ENCODE measurements around the gene ASCC1.

The ASCC1 gene

DNA sequence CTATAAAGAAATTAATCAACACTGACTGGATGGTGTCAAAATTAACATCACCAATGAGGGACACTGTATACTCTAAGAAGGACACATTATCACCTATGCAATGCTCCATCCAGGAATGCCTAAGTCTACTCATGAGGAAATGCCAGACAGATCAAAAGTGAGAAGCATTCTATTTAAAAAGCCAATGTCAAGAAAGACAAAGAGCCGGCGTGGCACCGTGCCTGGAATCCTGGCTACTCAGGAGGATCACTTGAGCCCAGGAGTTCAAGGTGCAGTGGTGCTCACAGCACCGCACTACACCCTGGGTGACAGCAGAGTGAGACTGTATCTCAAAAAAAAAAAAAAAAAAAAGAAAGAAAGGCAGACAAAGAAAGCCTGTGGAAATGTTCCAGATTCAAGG, 45.8 kb downstream of the ASCC1 start:
- H3K9ac ChIP-seq (ENCODE audit: low read length) = no peak overlapping the region
- H3K4me1 ChIP-seq (ENCODE audit: control insufficient read depth, low read depth, low read length) = no peaks in the 10 kb centered on the region
- no peak overlapping the region for H3K18ac ChIP-seq (ENCODE audit: low read length)
- no peak overlapping the region for H3K23ac ChIP-seq (ENCODE audit: low read length)
- no peak overlapping the region for H2BK120ac ChIP-seq (ENCODE audit: low read depth, low read length)
- H2AK5ac ChIP-seq (ENCODE audit: low read length) = no peak overlapping the region
- H4K8ac ChIP-seq (ENCODE audit: low read depth, low read length) = no peak overlapping the region
- H3K79me2 ChIP-seq (ENCODE audit: control insufficient read depth, insufficient read depth, low read length) = no peaks in the 10 kb centered on the region
- no peak overlapping the region for H4K5ac ChIP-seq (ENCODE audit: low read length)
- H2BK15ac ChIP-seq (replicated peaks; ENCODE audit: low read depth) = no peak overlapping the region
- H3K56ac ChIP-seq (ENCODE audit: low read length) = no peak overlapping the region
- no peak overlapping the region for H3K27ac ChIP-seq (ENCODE audit: low read depth, low read length)
- WGBS (ENCODE audit: extremely low coverage, insufficient coverage, low lambda C conversion rate) = no CpG with 5 or more reads among the region's 4 CpGs
- H3K36me3 ChIP-seq (ENCODE audit: control insufficient read depth, insufficient read depth, low read length) = no peaks in the 10 kb centered on the region
- H2BK5ac ChIP-seq (ENCODE audit: low read length) = no peak overlapping the region
- H3K27me3 ChIP-seq (ENCODE audit: insufficient read depth, low read length, poor library complexity) = no peaks in the 10 kb centered on the region
- no peak overlapping the region for H3K4me3 ChIP-seq (ENCODE audit: low read length)
- H3K79me1 ChIP-seq (ENCODE audit: low read length) = no peaks in the 10 kb centered on the region
- H3K4ac ChIP-seq (ENCODE audit: low read depth, low read length) = no peak overlapping the region
- peak; percentile 27 for DNase-seq
- no peak overlapping the region for H3K4me2 ChIP-seq (ENCODE audit: low read length)

DNA sequence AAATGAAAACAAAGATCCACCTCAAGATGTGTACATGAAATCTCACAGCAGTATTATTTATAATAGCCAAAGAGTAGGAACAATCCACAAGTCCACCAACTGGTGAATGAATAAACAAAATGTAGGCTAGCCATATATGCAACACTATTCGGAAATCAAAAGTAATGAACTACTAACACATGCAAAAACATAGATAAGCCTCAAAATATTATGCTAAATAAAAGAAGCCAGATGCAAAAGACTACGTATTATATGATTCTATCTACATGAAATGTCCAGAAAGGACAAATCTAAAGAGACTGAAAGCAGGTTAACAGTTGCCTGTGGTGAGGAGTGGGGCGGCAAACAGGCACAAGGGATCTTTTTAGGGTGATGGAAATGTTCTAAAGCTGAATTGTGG, 49.0 kb downstream of the ASCC1 start:
- H3K36me3 ChIP-seq (ENCODE audit: control insufficient read depth, insufficient read depth, low read length) = no peaks in the 10 kb centered on the region
- no peak for DNase-seq
- WGBS (ENCODE audit: extremely low coverage, insufficient coverage, low lambda C conversion rate) = no CpG with 5 or more reads among the region's 3 CpGs
- no peak overlapping the region for H2BK15ac ChIP-seq (replicated peaks; ENCODE audit: low read depth)
- H3K27me3 ChIP-seq (ENCODE audit: insufficient read depth, low read length, poor library complexity) = no peaks in the 10 kb centered on the region
- H3K56ac ChIP-seq (ENCODE audit: low read length) = no peak overlapping the region
- no peak overlapping the region for H3K23ac ChIP-seq (ENCODE audit: low read length)
- H2AK5ac ChIP-seq (ENCODE audit: low read length) = no peak overlapping the region
- no peaks in the 10 kb centered on the region for H3K4me1 ChIP-seq (ENCODE audit: control insufficient read depth, low read depth, low read length)
- no peak overlapping the region for H3K27ac ChIP-seq (ENCODE audit: low read depth, low read length)
- no peak overlapping the region for H4K5ac ChIP-seq (ENCODE audit: low read length)
- H3K4me3 ChIP-seq (ENCODE audit: low read length) = no peak overlapping the region
- no peak overlapping the region for H2BK5ac ChIP-seq (ENCODE audit: low read length)
- H2BK120ac ChIP-seq (ENCODE audit: low read depth, low read length) = no peak overlapping the region
- H3K79me2 ChIP-seq (ENCODE audit: control insufficient read depth, insufficient read depth, low read length) = no peaks in the 10 kb centered on the region
- H3K4me2 ChIP-seq (ENCODE audit: low read length) = no peak overlapping the region
- no peak overlapping the region for H3K18ac ChIP-seq (ENCODE audit: low read length)
- no peaks in the 10 kb centered on the region for H3K79me1 ChIP-seq (ENCODE audit: low read length)
- H3K9ac ChIP-seq (ENCODE audit: low read length) = no peak overlapping the region
- no peak overlapping the region for H4K8ac ChIP-seq (ENCODE audit: low read depth, low read length)
- no peak overlapping the region for H3K4ac ChIP-seq (ENCODE audit: low read depth, low read length)

DNA sequence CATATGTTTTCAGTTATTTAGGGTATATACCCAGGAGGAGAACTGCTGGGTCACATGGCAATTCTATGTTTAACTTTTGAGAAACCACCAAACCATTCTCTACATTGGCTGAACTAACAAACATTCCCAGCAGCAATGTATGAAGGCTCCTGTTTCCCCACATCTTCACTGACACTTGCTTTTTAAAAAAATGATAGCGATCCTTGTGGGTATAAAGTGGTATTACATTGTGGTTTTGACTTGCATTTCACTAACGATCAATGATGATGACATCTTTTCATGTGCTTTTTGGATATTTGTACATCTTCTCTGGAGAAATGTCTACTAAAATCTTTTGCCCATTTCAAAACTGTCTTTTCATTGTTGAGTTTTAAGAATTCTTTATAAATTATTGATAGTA, 51.5 kb downstream of the ASCC1 start:
- H3K27ac ChIP-seq (ENCODE audit: low read depth, low read length) = no peak overlapping the region
- H3K4me3 ChIP-seq (ENCODE audit: low read length) = no peak overlapping the region
- no peak overlapping the region for H3K23ac ChIP-seq (ENCODE audit: low read length)
- no peak overlapping the region for H3K56ac ChIP-seq (ENCODE audit: low read length)
- no CpG with 5 or more reads among the region's 2 CpGs for WGBS (ENCODE audit: extremely low coverage, insufficient coverage, low lambda C conversion rate)
- no peak overlapping the region for H3K4ac ChIP-seq (ENCODE audit: low read depth, low read length)
- H3K36me3 ChIP-seq (ENCODE audit: control insufficient read depth, insufficient read depth, low read length) = no peaks in the 10 kb centered on the region
- DNase-seq = no peak
- no peak overlapping the region for H2BK5ac ChIP-seq (ENCODE audit: low read length)
- H2AK5ac ChIP-seq (ENCODE audit: low read length) = no peak overlapping the region
- no peak overlapping the region for H4K5ac ChIP-seq (ENCODE audit: low read length)
- H4K8ac ChIP-seq (ENCODE audit: low read depth, low read length) = no peak overlapping the region
- no peak overlapping the region for H3K18ac ChIP-seq (ENCODE audit: low read length)
- H2BK120ac ChIP-seq (ENCODE audit: low read depth, low read length) = no peak overlapping the region
- no peaks in the 10 kb centered on the region for H3K27me3 ChIP-seq (ENCODE audit: insufficient read depth, low read length, poor library complexity)
- H3K9ac ChIP-seq (ENCODE audit: low read length) = no peak overlapping the region
- H3K4me2 ChIP-seq (ENCODE audit: low read length) = no peak overlapping the region
- H3K79me2 ChIP-seq (ENCODE audit: control insufficient read depth, insufficient read depth, low read length) = no peaks in the 10 kb centered on the region
- no peaks in the 10 kb centered on the region for H3K79me1 ChIP-seq (ENCODE audit: low read length)
- H2BK15ac ChIP-seq (replicated peaks; ENCODE audit: low read depth) = no peak overlapping the region
- no peaks in the 10 kb centered on the region for H3K4me1 ChIP-seq (ENCODE audit: control insufficient read depth, low read depth, low read length)

DNA sequence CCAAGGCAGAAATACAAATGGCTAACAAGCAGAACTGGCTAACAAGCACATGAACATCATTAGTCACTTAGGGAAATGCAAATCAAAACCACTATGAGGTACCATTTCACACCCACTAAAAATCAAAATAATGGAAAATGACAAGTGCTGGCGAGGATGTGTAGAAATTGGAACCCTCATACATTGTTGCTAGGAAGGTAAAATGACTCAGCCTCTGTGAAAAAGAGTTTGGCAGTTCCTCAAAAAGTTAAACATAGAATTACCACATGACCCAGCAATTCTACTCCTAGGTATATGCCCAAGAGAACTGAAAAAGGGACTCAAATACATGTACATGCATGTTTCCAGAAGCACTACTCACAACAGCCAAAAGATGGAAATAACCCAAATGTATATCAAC, 53.1 kb downstream of the ASCC1 start:
- WGBS (ENCODE audit: extremely low coverage, insufficient coverage, low lambda C conversion rate) = no CpG with 5 or more reads among the region's 1 CpG
- no peak overlapping the region for H3K18ac ChIP-seq (ENCODE audit: low read length)
- DNase-seq = no peak

DNA sequence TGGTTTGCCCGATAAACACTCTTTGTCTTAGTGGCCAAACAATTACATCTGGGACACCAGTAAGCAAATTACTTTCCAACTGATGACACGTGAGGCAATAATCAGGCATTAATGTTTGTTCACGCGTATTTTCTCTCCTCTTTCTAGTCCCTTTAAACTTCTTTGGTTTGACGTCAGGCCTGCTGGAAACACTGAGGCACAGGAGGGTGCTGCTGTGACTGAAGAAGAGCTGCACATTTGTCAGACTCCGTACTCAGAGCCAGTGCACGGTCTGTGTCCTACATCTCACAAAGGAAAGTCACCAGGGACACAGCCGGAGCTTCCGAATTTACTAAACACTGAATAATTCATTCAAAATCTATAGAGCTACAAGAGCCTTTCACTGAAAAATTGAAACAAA, 57.9 kb downstream of the ASCC1 start:
- Histone ChIP-seq H2AK5ac (ENCODE audit: low read length) (no peak overlapping the region), H3K79me2 (ENCODE audit: control insufficient read depth, insufficient read depth, low read length) (no peaks in the 10 kb centered on the region)
- WGBS (ENCODE audit: extremely low coverage, insufficient coverage, low lambda C conversion rate) = no CpG with 5 or more reads among the region's 9 CpGs

More for the DNA sequence above, 53.1 kb downstream of the ASCC1 start:
- Histone ChIP-seq H4K8ac (ENCODE audit: low read depth, low read length) (no peak overlapping the region), H3K36me3 (ENCODE audit: control insufficient read depth, insufficient read depth, low read length) (no peaks in the 10 kb centered on the region), H3K4me1 (ENCODE audit: control insufficient read depth, low read depth, low read length) (no peaks in the 10 kb centered on the region), H3K23ac (ENCODE audit: low read length) (no peak overlapping the region), H4K5ac (ENCODE audit: low read length) (no peak overlapping the region), H3K4ac (ENCODE audit: low read depth, low read length) (no peak overlapping the region), H2BK120ac (ENCODE audit: low read depth, low read length) (no peak overlapping the region), H2AK5ac (ENCODE audit: low read length) (no peak overlapping the region), H3K27ac (ENCODE audit: low read depth, low read length) (no peak overlapping the region), H3K9ac (ENCODE audit: low read length) (no peak overlapping the region), H2BK5ac (ENCODE audit: low read length) (no peak overlapping the region), H3K56ac (ENCODE audit: low read length) (no peak overlapping the region), H3K79me1 (ENCODE audit: low read length) (no peaks in the 10 kb centered on the region), H3K27me3 (ENCODE audit: insufficient read depth, low read length, poor library complexity) (no peaks in the 10 kb centered on the region), H3K79me2 (ENCODE audit: control insufficient read depth, insufficient read depth, low read length) (no peaks in the 10 kb centered on the region), H3K4me2 (ENCODE audit: low read length) (no peak overlapping the region), H3K4me3 (ENCODE audit: low read length) (no peak overlapping the region), H2BK15ac (replicated peaks; ENCODE audit: low read depth) (no peak overlapping the region)

DNA sequence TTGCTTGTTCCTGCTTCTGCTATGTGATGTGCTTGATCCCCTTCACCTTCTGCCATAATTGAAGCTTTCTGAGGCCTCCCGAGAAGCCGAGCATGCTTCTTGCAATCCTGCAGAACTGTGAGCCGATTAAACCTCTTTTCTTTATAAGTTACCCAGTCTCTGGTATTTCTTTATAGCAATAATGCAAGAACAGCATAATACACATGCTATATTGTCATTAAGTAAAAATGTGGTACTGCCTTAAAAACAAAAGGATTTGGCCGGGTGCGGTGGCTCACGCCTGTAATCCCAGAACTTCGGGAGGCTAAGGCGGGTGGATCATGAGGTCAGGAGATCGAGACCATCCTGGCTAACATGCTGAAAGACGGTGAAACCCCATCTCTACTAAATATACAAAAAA, 59.9 kb downstream of the ASCC1 start:
- Histone ChIP-seq H2BK120ac (ENCODE audit: low read depth, low read length) (no peak overlapping the region), H3K4ac (ENCODE audit: low read depth, low read length) (no peak overlapping the region), H3K27ac (ENCODE audit: low read depth, low read length) (no peak overlapping the region), H3K27me3 (ENCODE audit: insufficient read depth, low read length, poor library complexity) (no peaks in the 10 kb centered on the region), H3K23ac (ENCODE audit: low read length) (no peak overlapping the region), H3K79me1 (ENCODE audit: low read length) (no peaks in the 10 kb centered on the region), H3K4me3 (ENCODE audit: low read length) (no peak overlapping the region), H3K9ac (ENCODE audit: low read length) (no peak overlapping the region), H3K4me2 (ENCODE audit: low read length) (no peak overlapping the region), H3K56ac (ENCODE audit: low read length) (no peak overlapping the region), H4K5ac (ENCODE audit: low read length) (no peak overlapping the region), H3K18ac (ENCODE audit: low read length) (no peak overlapping the region), H3K79me2 (ENCODE audit: control insufficient read depth, insufficient read depth, low read length) (no peaks in the 10 kb centered on the region), H3K36me3 (ENCODE audit: control insufficient read depth, insufficient read depth, low read length) (no peaks in the 10 kb centered on the region), H2BK15ac (replicated peaks; ENCODE audit: low read depth) (no peak overlapping the region), H3K4me1 (ENCODE audit: control insufficient read depth, low read depth, low read length) (no peaks in the 10 kb centered on the region), H2AK5ac (ENCODE audit: low read length) (no peak overlapping the region), H2BK5ac (ENCODE audit: low read length) (no peak overlapping the region), H4K8ac (ENCODE audit: low read depth, low read length) (no peak overlapping the region)
- WGBS (ENCODE audit: extremely low coverage, insufficient coverage, low lambda C conversion rate) = no CpG with 5 or more reads among the region's 10 CpGs
- no peak for DNase-seq

More for the DNA sequence above, 57.9 kb downstream of the ASCC1 start:
- no peak overlapping the region for H4K8ac ChIP-seq (ENCODE audit: low read depth, low read length)
- H3K4me2 ChIP-seq (ENCODE audit: low read length) = no peak overlapping the region
- H3K23ac ChIP-seq (ENCODE audit: low read length) = no peak overlapping the region
- H2BK120ac ChIP-seq (ENCODE audit: low read depth, low read length) = no peak overlapping the region
- H3K4me1 ChIP-seq (ENCODE audit: control insufficient read depth, low read depth, low read length) = no peaks in the 10 kb centered on the region
- H2BK5ac ChIP-seq (ENCODE audit: low read length) = no peak overlapping the region
- no peak overlapping the region for H3K27ac ChIP-seq (ENCODE audit: low read depth, low read length)
- no peak overlapping the region for H3K4me3 ChIP-seq (ENCODE audit: low read length)
- no peaks in the 10 kb centered on the region for H3K79me1 ChIP-seq (ENCODE audit: low read length)
- no peak overlapping the region for H3K18ac ChIP-seq (ENCODE audit: low read length)
- no peaks in the 10 kb centered on the region for H3K36me3 ChIP-seq (ENCODE audit: control insufficient read depth, insufficient read depth, low read length)
- no peak overlapping the region for H4K5ac ChIP-seq (ENCODE audit: low read length)
- H3K4ac ChIP-seq (ENCODE audit: low read depth, low read length) = no peak overlapping the region
- no peak overlapping the region for H3K9ac ChIP-seq (ENCODE audit: low read length)
- no peak overlapping the region for H2BK15ac ChIP-seq (replicated peaks; ENCODE audit: low read depth)
- H3K27me3 ChIP-seq (ENCODE audit: insufficient read depth, low read length, poor library complexity) = no peaks in the 10 kb centered on the region
- H3K56ac ChIP-seq (ENCODE audit: low read length) = no peak overlapping the region
- DNase-seq = no peak
